Osteoblast (primary cell): ENCODE data around the gene P3H2. TPM values are rescaled to one million over a fixed set of nuclear protein-coding genes. Genes with fewer than 3 reads are reported as not detected.
A peak's percentile ranks its signal among the peaks of the same experiment; 100 is the strongest.

Source experiments
- DNase-seq: peaks from one replicate; pipeline ENCODE4 v3.0.0; 2011; ENCODE audit warnings: low spot score, mixed read lengths; ENCODE audit not compliant: insufficient read length; ENCODE audit errors: missing footprints
- H2AFZ ChIP-seq: 2 replicates; pipeline ENCODE4 v1.6.0; 2011; ENCODE audit warnings: mild to moderate bottlenecking, low read length
- H3K27ac ChIP-seq: 2 replicates; pipeline ENCODE4 v1.5.1; 2011; ENCODE audit warnings: mild to moderate bottlenecking, low read depth, low read length, moderate library complexity
- H3K27me3 ChIP-seq: 2 replicates; pipeline ENCODE4 v1.6.0; 2012; ENCODE audit warnings: mild to moderate bottlenecking, control low read depth, inconsistent platforms, low read length, moderate library complexity; ENCODE audit not compliant: insufficient read depth
- H3K36me3 ChIP-seq: 2 replicates; pipeline ENCODE4 v1.5.1; 2011; ENCODE audit warnings: mild to moderate bottlenecking, low read length, control low read depth, moderate library complexity; ENCODE audit not compliant: insufficient read depth
- H3K4me1 ChIP-seq: 2 replicates; pipeline ENCODE4 v1.5.1; 2011; ENCODE audit warnings: mild to moderate bottlenecking, low read length, control low read depth, moderate library complexity; ENCODE audit not compliant: insufficient read depth
- H3K4me2 ChIP-seq: 2 replicates; pipeline ENCODE4 v1.6.0; 2011; ENCODE audit warnings: mild to moderate bottlenecking, low read length; ENCODE audit not compliant: insufficient read depth
- H3K4me3 ChIP-seq: fragments of 200-600 bp; sonication (generic); 3 replicates; pipeline ENCODE4 v1.5.1; 2012; ENCODE audit warnings: mild to moderate bottlenecking, low read length, inconsistent platforms; ENCODE audit not compliant: insufficient read depth
- H3K79me2 ChIP-seq: 2 replicates; pipeline ENCODE4 v1.6.0; 2012; ENCODE audit warnings: mild to moderate bottlenecking, low read length, control low read depth, inconsistent platforms; ENCODE audit not compliant: insufficient read depth
- H3K9me3 ChIP-seq: 2 replicates; pipeline ENCODE4 v1.5.1; 2011; ENCODE audit warnings: low read depth, low read length, control low read depth
- H4K20me1 ChIP-seq: 2 replicates; pipeline ENCODE4 v1.6.0; 2012; ENCODE audit warnings: mild to moderate bottlenecking, low read length, control low read depth; ENCODE audit not compliant: insufficient read depth
- CTCF ChIP-seq: IDR thresholded peaks from 2 replicates; pipeline ENCODE4 v1.5.1; 2011; ENCODE audit warnings: mild to moderate bottlenecking, low read depth, low read length, moderate library complexity; ENCODE audit errors: extremely low read depth
- total RNA-seq: library from RNA; depleted of rRNA; stranded (reverse); fragments of >200 nt; gene quantifications from 2 replicates; pipeline ENCODE4 v1.2.3, GENCODE V29; 2012

Gene P3H2
- total RNA-seq, 1 donor: 13.4 TPM

- no peak for TF ChIP-seq CTCF
- H3K4me1 ChIP-seq: peaks cover 12% of the 10 kb centered on the region
- DNase-seq: no peak
These were observed 80.6 kb downstream of the P3H2 start for GRCh38 chr3:190040145-190040544.

GRCh38 chr3:190038050-190038933, 82.4 kb downstream of the P3H2 start:
- no peak overlapping the region for H2AFZ ChIP-seq
- peak overlapping the region; percentile 32 for H3K4me2 ChIP-seq
- H3K27ac ChIP-seq: peak overlapping the region; percentile 30
- no peaks in the 10 kb centered on the region for H3K27me3 ChIP-seq
- DNase-seq: no peak
- no peak for TF ChIP-seq CTCF
- no peaks in the 10 kb centered on the region for H3K36me3 ChIP-seq
- no peaks in the 10 kb centered on the region for H3K79me2 ChIP-seq
- no peak overlapping the region for H3K4me3 ChIP-seq
- peaks cover 12% of the 10 kb centered on the region for H3K4me1 ChIP-seq
- no peaks in the 10 kb centered on the region for H3K9me3 ChIP-seq
- H4K20me1 ChIP-seq: no peaks in the 10 kb centered on the region

More at GRCh38 chr3:190040145-190040544, 80.6 kb downstream of the P3H2 start:
- no peaks in the 10 kb centered on the region for H3K9me3 ChIP-seq
- H2AFZ ChIP-seq: no peak overlapping the region
- H4K20me1 ChIP-seq: no peaks in the 10 kb centered on the region
- no peaks in the 10 kb centered on the region for H3K27me3 ChIP-seq
- no peak overlapping the region for H3K4me2 ChIP-seq
- H3K27ac ChIP-seq: no peak overlapping the region
- no peaks in the 10 kb centered on the region for H3K36me3 ChIP-seq
- no peak overlapping the region for H3K4me3 ChIP-seq
- H3K79me2 ChIP-seq: no peaks in the 10 kb centered on the region

GRCh38 chr3:190036631-190037030, 84.1 kb downstream of the P3H2 start:
- DNase-seq: peak; percentile 45

More at GRCh38 chr3:190036631-190037030, 84.1 kb downstream of the P3H2 start:
- Histone ChIP-seq H3K79me2 (no peaks in the 10 kb centered on the region), H3K9me3 (no peaks in the 10 kb centered on the region), H2AFZ (peak overlapping the region; percentile 24), H3K4me1 (peaks cover 20% of the 10 kb centered on the region), H3K27me3 (no peaks in the 10 kb centered on the region), H3K27ac (peak overlapping the region; percentile 56), H3K4me2 (peak overlapping the region; percentile 15), H3K4me3 (no peak overlapping the region), H4K20me1 (no peaks in the 10 kb centered on the region), H3K36me3 (no peaks in the 10 kb centered on the region)
- TF ChIP-seq CTCF: no peak
